UCSD-AML1 (cell line): ENCODE measurements around the gene KIF19.

ENCODE experiments used
- DNase-seq: peaks from one replicate; lab custom pipeline; 2025; ENCODE audit not compliant: unreplicated experiment; lab: John Stamatoyannopoulos, UW

The KIF19 gene

GRCh38 chr17:74362069-74362405 lies 36.0 kb downstream of the KIF19 start:
- DNase-seq, result no peak

- DNase-seq, result no peak
These were observed 36.9 kb downstream of the KIF19 start for GRCh38 chr17:74362810-74363498.

- DNase-seq, result no peak
These were observed 41.2 kb downstream of the KIF19 start, which contains the start of gene GPR142 for GRCh38 chr17:74367206-74367605. GPR142 (plus strand) TSS chr17:74367506; CDS start chr17:74369541, 2,035 bp downstream.

- DNase-seq, result peak; percentile 73
These were observed 42.5 kb downstream of the KIF19 start for GRCh38 chr17:74368341-74369081.

- peak; percentile 83 for DNase-seq
These were observed 43.2 kb downstream of the KIF19 start for GRCh38 chr17:74369221-74369620.

- DNase-seq, result no peak
These were observed 43.9 kb downstream of the KIF19 start for GRCh38 chr17:74369665-74370490.

- DNase-seq, result no peak
These were observed 45.7 kb downstream of the KIF19 start for GRCh38 chr17:74371653-74372147.

- no peak for DNase-seq
These were observed 46.4 kb downstream of the KIF19 start for GRCh38 chr17:74372426-74372825.

GRCh38 chr17:74373838-74374606 lies 48.0 kb downstream of the KIF19 start:
- no peak for DNase-seq

- no peak for DNase-seq
These were observed 48.8 kb downstream of the KIF19 start for GRCh38 chr17:74374858-74375257.

- DNase-seq, result peak; percentile 87
These were observed 53.6 kb downstream of the KIF19 start for GRCh38 chr17:74379495-74380085.

GRCh38 chr17:74380086-74380958 lies 54.3 kb downstream of the KIF19 start:
- DNase-seq, result peak; percentile 52

- DNase-seq, result no peak
These were observed 55.2 kb downstream of the KIF19 start for GRCh38 chr17:74380959-74381808.

- DNase-seq, result no peak
These were observed 57.1 kb downstream of the KIF19 start for GRCh38 chr17:74383141-74383540.

GRCh38 chr17:74385201-74385600 lies 59.2 kb downstream of the KIF19 start:
- DNase-seq, result no peak

- DNase-seq, result peak; percentile 74
These were observed 60.4 kb downstream of the KIF19 start for GRCh38 chr17:74386386-74386785.

- DNase-seq, result no peak
These were observed 61.6 kb downstream of the KIF19 start for GRCh38 chr17:74387365-74388218.
